ENCODE data around the gene ATCAY. TPM values are rescaled to one million over a fixed set of nuclear protein-coding genes. Genes with fewer than 3 reads are reported as not detected.

ATCAY gene
- polyA plus RNA-seq, 1 donor from 2014 or later, result 73.8 TPM

GRCh38 chr19:3923912-3924311, 43.4 kb downstream of the ATCAY start:
- Histone ChIP-seq H2AFZ (ENCODE audit: low read depth, low read length) (no peak overlapping the region), H3K27ac (ENCODE audit: low read length) (no peak overlapping the region), H4K20me1 (ENCODE audit: insufficient read depth) (no peaks in the 10 kb centered on the region), H3K9ac (ENCODE audit: low read length) (no peak overlapping the region), H3K9me2 (ENCODE audit: insufficient read depth, low read length) (no peaks in the 10 kb centered on the region), H3K9me3 (ENCODE audit: low read length) (no peaks in the 10 kb centered on the region), H3K36me3 (ENCODE audit: insufficient read depth, low read length) (peaks cover 17% of the 10 kb centered on the region), H3K4me3 (ENCODE audit: low read length) (no peak overlapping the region), H3K4me2 (ENCODE audit: low read length) (no peak overlapping the region), H3F3A (ENCODE audit: insufficient read depth, low read length, poor library complexity, severe bottlenecking) (no peaks in the 10 kb centered on the region), H3K27me3 (ENCODE audit: insufficient read depth, low read depth, low read length) (no peaks in the 10 kb centered on the region), H3K79me2 (replicated peaks; ENCODE audit: insufficient read depth, low read length) (no peaks in the 10 kb centered on the region)
- TF ChIP-seq RAD21 (conservative IDR thresholded peaks at IDR 0.05), result no peak
- no peak for TF ChIP-seq EZH2 (IDR thresholded peaks at IDR 0.05; ENCODE audit: borderline replicate concordance, insufficient read depth, low read length, poor library complexity, severe bottlenecking)
- TF ChIP-seq TAF1 (IDR thresholded peaks at IDR 0.05; ENCODE audit: low read depth), result no peak
- TF ChIP-seq POLR2AphosphoS5 (IDR thresholded peaks at IDR 0.05), result no peak
- TF ChIP-seq MXI1 (conservative IDR thresholded peaks at IDR 0.05; ENCODE audit: poor library complexity, severe bottlenecking), result no peak
- no peak for TF ChIP-seq EP300 (conservative IDR thresholded peaks at IDR 0.05; ENCODE audit: poor library complexity, severe bottlenecking)
- TF ChIP-seq REST (IDR thresholded peaks at IDR 0.05; ENCODE audit: borderline replicate concordance), result no peak
- TF ChIP-seq CTCF (IDR thresholded peaks at IDR 0.05; ENCODE audit: poor library complexity, severe bottlenecking), result no peak
- no peak for TF ChIP-seq SMC3 (conservative IDR thresholded peaks at IDR 0.05; ENCODE audit: poor library complexity)

GRCh38 chr19:3931041-3931440, 50.6 kb downstream of the ATCAY start:
- peaks cover 7% of the 10 kb centered on the region for H3K36me3 ChIP-seq (ENCODE audit: insufficient read depth, low read length)
- peaks cover 10% of the 10 kb centered on the region for H3K27me3 ChIP-seq (ENCODE audit: insufficient read depth, low read depth, low read length)
- no peaks in the 10 kb centered on the region for H3K9me3 ChIP-seq (ENCODE audit: low read length)

More at GRCh38 chr19:3931041-3931440, 50.6 kb downstream of the ATCAY start:
- Histone ChIP-seq H4K20me1 (ENCODE audit: insufficient read depth) (no peaks in the 10 kb centered on the region), H3K4me2 (ENCODE audit: low read length) (no peak overlapping the region), H3K4me3 (ENCODE audit: low read length) (no peak overlapping the region), H3F3A (ENCODE audit: insufficient read depth, low read length, poor library complexity, severe bottlenecking) (no peaks in the 10 kb centered on the region), H3K9ac (ENCODE audit: low read length) (no peak overlapping the region), H3K27ac (ENCODE audit: low read length) (no peak overlapping the region), H3K79me2 (replicated peaks; ENCODE audit: insufficient read depth, low read length) (no peaks in the 10 kb centered on the region), H2AFZ (ENCODE audit: low read depth, low read length) (no peak overlapping the region), H3K9me2 (ENCODE audit: insufficient read depth, low read length) (no peaks in the 10 kb centered on the region)
- TF ChIP-seq REST (IDR thresholded peaks at IDR 0.05; ENCODE audit: borderline replicate concordance) (no peak), EP300 (conservative IDR thresholded peaks at IDR 0.05; ENCODE audit: poor library complexity, severe bottlenecking) (no peak), TAF1 (IDR thresholded peaks at IDR 0.05; ENCODE audit: low read depth) (no peak), SMC3 (conservative IDR thresholded peaks at IDR 0.05; ENCODE audit: poor library complexity) (no peak), CTCF (IDR thresholded peaks at IDR 0.05; ENCODE audit: poor library complexity, severe bottlenecking) (no peak)
